HCT116 (cell line): ENCODE measurements around the gene GPR151. TPM values are rescaled to one million over a fixed set of nuclear protein-coding genes. Genes with fewer than 3 reads are reported as not detected.

ENCODE experiments used
- ATAC-seq: fragments of 200-7000 bp; cut with Tn5 transposase; 2 replicates; pipeline ENCODE4 v1.9.1; 2020; ENCODE audit warnings: mild to moderate bottlenecking, moderate library complexity
- BruUV-seq: library from RNA; stranded (reverse); fragments of 400-500 nt; replicated peaks from 2 replicates; lab custom pipeline; 2021; lab: Mats Ljungman, UMichigan
- CTCF ChIA-PET: fragments of 300-600 bp; sonication (Branson Sonifier 250); formaldehyde crosslinking; loops from one replicate; lab custom pipeline; 2021; ENCODE audit warnings: antibody characterized with exemption; lab: Charles Lee
- POLR2A ChIA-PET: fragments of 300-600, 350-600 bp; sonication (Branson Sonifier 250); formaldehyde crosslinking; loops from one replicate; lab custom pipeline; 2021; ENCODE audit warnings: antibody characterized with exemption; lab: Charles Lee
- RAD21 ChIA-PET, 2 experiments: fragments of 300-600 bp; sonication (Branson Sonifier 250); formaldehyde crosslinking; loops; one replicate each; lab custom pipeline; 2023; ENCODE audit warnings: low total read pairs in 2 of 2; ENCODE audit not compliant: uncharacterized antibody in 2 of 2, unreplicated experiment in 2 of 2, low non-redundant PET in 1 of 2; lab: Charles Lee
- DNase-seq: peaks from one replicate; pipeline ENCODE4 v3.0.0-alpha.2; 2010; ENCODE audit warnings: low read depth, low spot score
- H2AFZ ChIP-seq: fragments of 200-600 bp; shearing (Covaris generic), sonication (generic); 2 replicates; pipeline ENCODE4 v1.6.1; 2017; ENCODE audit warnings: low read depth, mixed run types, mixed read lengths, antibody characterized with exemption, low read length; ENCODE audit not compliant: poor library complexity, severe bottlenecking
- H3K27ac ChIP-seq: 2 replicates; pipeline ENCODE4 v1.5.1; 2012; ENCODE audit warnings: low read depth, low read length
- H3K27me3 ChIP-seq: fragments of 200-600 bp; sonication (generic); 2 replicates; pipeline ENCODE4 v1.6.1; 2016; ENCODE audit warnings: mixed run types, low read length, mixed read lengths; ENCODE audit not compliant: insufficient read depth
- H3K36me3 ChIP-seq, 2 experiments: fragments of 200-500 bp in 1 of 2; fragments of 200-600 bp in 1 of 2; sonication (Bioruptor generic) in 1 of 2; sonication (generic) in 1 of 2; 2 replicates each; pipeline versions ENCODE4 v1.5.1 to v1.6.1; 2014 to 2016; ENCODE audit warnings: low read length in 2 of 2, inconsistent platforms in 1 of 2, mixed read lengths in 1 of 2, mixed run types in 1 of 2; ENCODE audit not compliant: insufficient read depth in 2 of 2, control insufficient read depth in 1 of 2
- H3K4me1 ChIP-seq, 2 experiments: fragments of 200-600 bp in 1 of 2; sonication (generic) in 1 of 2; 2 replicates each; pipeline versions ENCODE4 v1.5.1 to v1.6.1; 2012 to 2017; ENCODE audit warnings: low read length in 2 of 2, inconsistent platforms in 1 of 2, mild to moderate bottlenecking in 1 of 2, mixed read lengths in 1 of 2, mixed run types in 1 of 2, moderate library complexity in 1 of 2; ENCODE audit not compliant: insufficient read depth in 2 of 2, control insufficient read depth in 1 of 2
- H3K4me2 ChIP-seq: fragments of 200-600 bp; sonication (generic); 2 replicates; pipeline ENCODE4 v1.6.1; 2017; ENCODE audit warnings: mixed run types, low read length, mixed read lengths
- H3K4me3 ChIP-seq, 2 experiments: fragments of 200-600 bp in 1 of 2; sonication (generic) in 1 of 2; replicated peaks in 1 of 2; 2 replicates each; pipeline ENCODE4 v1.5.1; 2011 to 2016; ENCODE audit warnings: low read length in 2 of 2, control low read depth in 1 of 2, low read depth in 1 of 2, mild to moderate bottlenecking in 1 of 2, mixed read lengths in 1 of 2, mixed run types in 1 of 2
- H3K79me2 ChIP-seq: fragments of 200-600 bp; sonication (generic); 2 replicates; pipeline ENCODE4 v1.6.1; 2017; ENCODE audit warnings: mild to moderate bottlenecking, mixed run types, low read length, moderate library complexity, mixed read lengths; ENCODE audit not compliant: insufficient read depth
- H3K9ac ChIP-seq: fragments of 200-600 bp; sonication (generic); 2 replicates; pipeline ENCODE4 v1.6.1; 2016; ENCODE audit warnings: low read length, mixed read lengths
- H3K9me2 ChIP-seq: fragments of 200-600 bp; sonication (generic), shearing (Covaris generic); 2 replicates; pipeline ENCODE4 v1.6.1; 2017; ENCODE audit warnings: mixed run types, mild to moderate bottlenecking, moderate library complexity; ENCODE audit not compliant: insufficient read depth
- H3K9me3 ChIP-seq, 2 experiments: fragments of 200-500 bp in 1 of 2; fragments of 200-600 bp in 1 of 2; sonication (Bioruptor generic) in 1 of 2; sonication (generic) in 1 of 2; 2 replicates each; pipeline ENCODE4 v1.6.1; 2014 to 2017; ENCODE audit warnings: low read length in 2 of 2, mixed read lengths in 2 of 2, inconsistent platforms in 1 of 2, low read depth in 1 of 2, mild to moderate bottlenecking in 1 of 2, mixed run types in 1 of 2, moderate library complexity in 1 of 2; ENCODE audit not compliant: control insufficient read depth in 1 of 2, insufficient read depth in 1 of 2
- H4K20me1 ChIP-seq: fragments of 200-600 bp; sonication (generic), shearing (Covaris generic); 2 replicates; pipeline ENCODE4 v1.6.1; 2017; ENCODE audit warnings: mixed run types, mild to moderate bottlenecking, moderate library complexity; ENCODE audit not compliant: insufficient read depth
- CEBPB ChIP-seq: IDR thresholded peaks from 2 replicates; pipeline ENCODE4 v1.6.1; 2012; ENCODE audit warnings: low read depth
- CTCF ChIP-seq, 3 experiments: fragments of 200-600 bp in 1 of 3; sonication (generic) in 1 of 3; IDR thresholded peaks in 2 of 3; conservative IDR thresholded peaks in 1 of 3; 2 replicates each; pipeline ENCODE4 v1.5.1; 2012 to 2017; ENCODE audit warnings: low read depth in 2 of 3, low read length in 2 of 3, antibody characterized with exemption in 1 of 3, borderline replicate concordance in 1 of 3, control low read depth in 1 of 3, mild to moderate bottlenecking in 1 of 3, mixed read lengths in 1 of 3, mixed run types in 1 of 3, moderate library complexity in 1 of 3; ENCODE audit not compliant: insufficient read depth in 1 of 3
- EGR1 ChIP-seq: IDR thresholded peaks from 2 replicates; pipeline ENCODE4 v1.6.1; 2012; ENCODE audit warnings: low read depth
- EZH2phosphoT487 ChIP-seq: fragments of 200-600 bp; IDR thresholded peaks from 2 replicates; pipeline ENCODE4 v1.6.1; 2018; ENCODE audit warnings: antibody characterized with exemption, borderline replicate concordance
- FOSL1 ChIP-seq: IDR thresholded peaks from 2 replicates; pipeline ENCODE4 v1.6.1; 2012; ENCODE audit warnings: low read depth
- POLR2A ChIP-seq: IDR thresholded peaks from 2 replicates; pipeline ENCODE4 v1.7.0; 2011; ENCODE audit warnings: borderline replicate concordance; ENCODE audit not compliant: insufficient read depth, insufficient read length; ENCODE audit errors: extremely low read depth
- POLR2AphosphoS5 ChIP-seq: IDR thresholded peaks from 2 replicates; pipeline ENCODE4 v1.6.1; 2011; ENCODE audit warnings: mild to moderate bottlenecking, low read depth, low read length, moderate library complexity
- RAD21 ChIP-seq: IDR thresholded peaks from 2 replicates; pipeline ENCODE4 v1.6.1; 2012; ENCODE audit warnings: low read depth, mild to moderate bottlenecking
- SRF ChIP-seq: IDR thresholded peaks from 2 replicates; pipeline ENCODE4 v1.6.1; 2012; ENCODE audit warnings: low read depth
- TCF7L2 ChIP-seq: IDR thresholded peaks from 2 replicates; pipeline ENCODE4 v1.7.0; 2011; ENCODE audit warnings: borderline replicate concordance, inconsistent platforms; ENCODE audit not compliant: insufficient read depth, insufficient read length; ENCODE audit errors: extremely low read depth
- YY1 ChIP-seq: IDR thresholded peaks from 2 replicates; pipeline ENCODE4 v1.6.1; 2011; ENCODE audit warnings: low read length, low read depth, moderate library complexity, mild to moderate bottlenecking; ENCODE audit not compliant: insufficient replicate concordance; ENCODE audit errors: extremely low read depth
- intact Hi-C: fragments of 100-400 bp; cut with micrococcal nuclease; formaldehyde crosslinking; loops from 2 replicates; pipeline ENCODE4 v1.10.0; 2022
- total RNA-seq: library from RNA; stranded (reverse); gene quantifications from one replicate; pipeline ENCODE4 v1.2.1, GENCODE V29; 2021; ENCODE audit not compliant: unreplicated experiment

Gene GPR151
- total RNA-seq, 1 experiment from 2014 or later: not detected

DNA sequence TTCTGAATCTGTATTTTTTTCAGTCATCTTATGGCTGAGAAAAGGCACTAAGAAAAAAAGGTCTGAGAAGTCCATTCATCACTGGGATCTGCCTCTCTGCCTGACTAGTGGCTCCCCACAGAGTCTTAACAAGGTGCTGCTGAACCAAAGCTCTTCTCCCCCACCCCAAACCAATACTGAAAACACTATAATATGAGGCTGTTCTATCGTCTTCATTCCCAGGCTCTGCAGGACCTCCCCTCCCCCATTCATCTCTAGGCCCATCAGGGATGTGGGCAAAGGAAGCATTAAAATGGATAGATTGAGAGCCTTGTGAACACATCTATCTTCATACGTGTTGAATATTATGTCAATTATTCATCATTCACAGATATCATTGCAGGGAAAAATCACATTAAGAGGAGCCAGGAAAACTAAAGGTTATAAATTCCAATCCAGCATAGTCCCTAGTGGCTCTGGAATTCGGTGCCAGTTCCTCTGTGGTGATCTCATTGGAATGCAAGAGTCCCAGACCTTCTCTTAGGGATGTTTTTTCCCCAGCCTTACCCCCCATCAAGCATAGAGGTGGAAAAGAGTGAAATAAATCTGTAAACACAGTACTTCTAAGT, 44.3 kb upstream of the GPR151 start:
- TF ChIP-seq POLR2AphosphoS5 (no peak), TCF7L2 (no peak), RAD21 (no peak), POLR2A (no peak), EGR1 (no peak), SRF (no peak), CTCF (IDR thresholded peaks at IDR 0.05 in 2 of 3, conservative IDR thresholded peaks at IDR 0.05 in 1 of 3; ENCODE audit: borderline replicate concordance in 1 of 3, insufficient read depth in 1 of 3, low read depth in 2 of 3, low read length in 2 of 3) (no peak), YY1 (no peak), EZH2phosphoT487 (no peak), CEBPB (no peak), FOSL1 (no peak)
- ChIA-PET POLR2A (no interaction called here), RAD21 (no interaction called here), CTCF (no interaction called here)
- no TSS peak for BruUV-seq
- H3K9ac ChIP-seq: no peak overlapping the region
- no peaks in the 10 kb centered on the region for H3K9me2 ChIP-seq
- no peaks in the 10 kb centered on the region for H3K79me2 ChIP-seq
- H3K27me3 ChIP-seq: no peaks in the 10 kb centered on the region
- DNase-seq: no peak
- no peak overlapping the region for H3K4me2 ChIP-seq
- no peaks in the 10 kb centered on the region for H3K9me3 ChIP-seq
- H3K27ac ChIP-seq: no peak overlapping the region
- peaks cover 0 to 8% of the 10 kb centered on the region in 2 experiments; a peak in 1 of 4 replicates for H3K4me1 ChIP-seq
- H2AFZ ChIP-seq: no peak overlapping the region
- H3K4me3 ChIP-seq: no peak overlapping the region
- intact Hi-C loops: no loop called here
- H4K20me1 ChIP-seq: no peaks in the 10 kb centered on the region
- no peaks in the 10 kb centered on the region for H3K36me3 ChIP-seq
- no peak for ATAC-seq
